DND-41 (cell line): ENCODE measurements around the gene DNMT3L.
"Not testable (repeated sequence)": the region's sequence is repeated elsewhere in the genome, so short reads cannot be mapped to it uniquely, and the experiment has no call there.

ENCODE experiments used
- ATAC-seq: fragments of 200-7000 bp; cut with Tn5 transposase; 3 replicates; pipeline ENCODE4 v1.9.1; 2021; ENCODE audit warnings: low read depth; ENCODE audit not compliant: insufficient read depth
- DNase-seq: peaks from one replicate; pipeline ENCODE4 v3.0.0-alpha.2; 2020
- H2AFZ ChIP-seq: 2 replicates; pipeline ENCODE4 v1.6.0; 2012; ENCODE audit warnings: low read depth, low read length
- H3K27ac ChIP-seq: 2 replicates; pipeline ENCODE4 v1.5.1; 2012; ENCODE audit warnings: low read length, inconsistent platforms
- H3K27me3 ChIP-seq: fragments of 200-600 bp; sonication (generic); 2 replicates; pipeline ENCODE4 v1.6.0; 2012; ENCODE audit warnings: low read length, mild to moderate bottlenecking, inconsistent platforms; ENCODE audit not compliant: insufficient read depth, poor library complexity
- H3K36me3 ChIP-seq: 2 replicates; pipeline ENCODE4 v1.5.1; 2012; ENCODE audit warnings: low read length, inconsistent platforms; ENCODE audit not compliant: insufficient read depth
- H3K4me1 ChIP-seq: 2 replicates; pipeline ENCODE4 v1.5.1; 2012; ENCODE audit warnings: mild to moderate bottlenecking, low read length; ENCODE audit not compliant: insufficient read depth
- H3K4me2 ChIP-seq: 2 replicates; pipeline ENCODE4 v1.6.0; 2012; ENCODE audit warnings: mild to moderate bottlenecking, moderate library complexity, low read length, inconsistent platforms; ENCODE audit not compliant: insufficient read depth
- H3K4me3 ChIP-seq, 2 experiments: fragments of 200-600 bp in 1 of 2; shearing (Covaris generic) in 1 of 2; 2 replicates each; pipeline ENCODE4 v1.5.1; 2012 to 2016; ENCODE audit warnings: inconsistent platforms in 2 of 2, low read length in 2 of 2, mild to moderate bottlenecking in 2 of 2, low read depth in 1 of 2, moderate library complexity in 1 of 2
- H3K79me2 ChIP-seq: 2 replicates; pipeline ENCODE4 v1.6.0; 2012; ENCODE audit warnings: low read length, inconsistent platforms; ENCODE audit not compliant: insufficient read depth
- H3K9ac ChIP-seq: 2 replicates; pipeline ENCODE4 v1.6.0; 2012; ENCODE audit warnings: low read depth, mild to moderate bottlenecking, inconsistent platforms, low read length, moderate library complexity
- H3K9me3 ChIP-seq: 2 replicates; pipeline ENCODE4 v1.5.1; 2012; ENCODE audit warnings: low read length, moderate library complexity, mild to moderate bottlenecking, inconsistent platforms; ENCODE audit not compliant: insufficient read depth, severe bottlenecking
- H4K20me1 ChIP-seq: 2 replicates; pipeline ENCODE4 v1.6.0; 2012; ENCODE audit warnings: low read length; ENCODE audit not compliant: insufficient read depth

DNMT3L gene

GRCh38 chr21:44211574-44211973 is 50.1 kb downstream of the DNMT3L start:
- H3K79me2 ChIP-seq, ATAC-seq: not testable (repeated sequence)

GRCh38 chr21:44207860-44208646 is 53.6 kb downstream of the DNMT3L start:
- not testable (repeated sequence) for H3K27me3 ChIP-seq, ATAC-seq, H3K4me3 ChIP-seq, H3K4me2 ChIP-seq, H3K9ac ChIP-seq, H2AFZ ChIP-seq, H3K4me1 ChIP-seq, H3K79me2 ChIP-seq, H4K20me1 ChIP-seq, DNase-seq, H3K27ac ChIP-seq, H3K36me3 ChIP-seq, H3K9me3 ChIP-seq

More at GRCh38 chr21:44211574-44211973, 50.1 kb downstream of the DNMT3L start:
- not testable (repeated sequence) for DNase-seq, H3K36me3 ChIP-seq, H3K4me2 ChIP-seq, H2AFZ ChIP-seq, H3K9me3 ChIP-seq, H3K4me1 ChIP-seq, H3K4me3 ChIP-seq, H3K9ac ChIP-seq, H3K27ac ChIP-seq, H3K27me3 ChIP-seq, H4K20me1 ChIP-seq

- not testable (repeated sequence) for H3K4me2 ChIP-seq, H4K20me1 ChIP-seq, ATAC-seq, H3K4me3 ChIP-seq, H3K79me2 ChIP-seq, H3K4me1 ChIP-seq, H3K9ac ChIP-seq, H3K9me3 ChIP-seq, H3K36me3 ChIP-seq, H3K27me3 ChIP-seq, H2AFZ ChIP-seq, DNase-seq, H3K27ac ChIP-seq
Observed at GRCh38 chr21:44206698-44207676, 54.7 kb downstream of the DNMT3L start.

- ATAC-seq, H3K27me3 ChIP-seq, H3K4me1 ChIP-seq, H3K4me3 ChIP-seq, H2AFZ ChIP-seq, H3K36me3 ChIP-seq, H3K4me2 ChIP-seq, DNase-seq, H3K9ac ChIP-seq, H4K20me1 ChIP-seq, H3K27ac ChIP-seq, H3K79me2 ChIP-seq, H3K9me3 ChIP-seq: not testable (repeated sequence)
Observed at GRCh38 chr21:44206187-44206586, 55.5 kb downstream of the DNMT3L start.

- not testable (repeated sequence) for H3K79me2 ChIP-seq, H3K4me3 ChIP-seq, H3K9ac ChIP-seq, H4K20me1 ChIP-seq, H3K27ac ChIP-seq, H3K9me3 ChIP-seq, H3K27me3 ChIP-seq, H3K4me1 ChIP-seq, DNase-seq, H2AFZ ChIP-seq, ATAC-seq, H3K36me3 ChIP-seq, H3K4me2 ChIP-seq
Observed at GRCh38 chr21:44202590-44203299, 59.0 kb downstream of the DNMT3L start.

GRCh38 chr21:44199997-44200396 is 61.7 kb downstream of the DNMT3L start:
- not testable (repeated sequence) for H2AFZ ChIP-seq, H3K36me3 ChIP-seq, H3K79me2 ChIP-seq, H4K20me1 ChIP-seq, ATAC-seq, H3K9ac ChIP-seq, DNase-seq, H3K4me3 ChIP-seq, H3K9me3 ChIP-seq, H3K27me3 ChIP-seq, H3K4me1 ChIP-seq, H3K27ac ChIP-seq, H3K4me2 ChIP-seq
